ENCODE results near the gene PMM1. TPM values are rescaled to one million over a fixed set of nuclear protein-coding genes. Genes with fewer than 3 reads are reported as not detected.

PMM1 gene
- total RNA-seq, 4 donors from 2014 or later, result 44.0 to 60.4 (median 50.1) TPM

DNA sequence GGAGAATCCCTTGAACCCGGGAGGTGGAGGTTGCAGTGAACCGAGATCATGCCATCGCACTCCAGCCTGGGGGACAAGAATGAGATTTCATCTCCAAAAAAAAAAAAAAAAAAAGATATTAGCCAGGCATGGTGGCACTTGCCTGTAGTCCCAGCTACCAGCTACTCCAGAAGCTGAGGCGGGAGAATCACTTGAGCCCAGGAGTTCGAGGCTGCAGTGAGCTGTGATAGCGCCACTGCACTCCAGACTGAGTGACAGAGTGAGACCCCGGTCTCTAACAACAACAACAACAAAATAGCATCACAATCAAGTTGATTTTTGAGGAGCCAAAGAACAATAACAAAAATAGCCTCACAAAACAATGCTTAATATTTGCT lies 2.3 kb downstream of the PMM1 start:
- WGBS, 2 donors, result 93 to 98% methylated on average over 7 of the region's 7 CpGs
- DNase-seq (ENCODE audit: low spot score in 2 of 2), result no peak
- TF ChIP-seq POLR2A (IDR thresholded peaks at IDR 0.05), result no peak
- TF ChIP-seq, protein P1, sequence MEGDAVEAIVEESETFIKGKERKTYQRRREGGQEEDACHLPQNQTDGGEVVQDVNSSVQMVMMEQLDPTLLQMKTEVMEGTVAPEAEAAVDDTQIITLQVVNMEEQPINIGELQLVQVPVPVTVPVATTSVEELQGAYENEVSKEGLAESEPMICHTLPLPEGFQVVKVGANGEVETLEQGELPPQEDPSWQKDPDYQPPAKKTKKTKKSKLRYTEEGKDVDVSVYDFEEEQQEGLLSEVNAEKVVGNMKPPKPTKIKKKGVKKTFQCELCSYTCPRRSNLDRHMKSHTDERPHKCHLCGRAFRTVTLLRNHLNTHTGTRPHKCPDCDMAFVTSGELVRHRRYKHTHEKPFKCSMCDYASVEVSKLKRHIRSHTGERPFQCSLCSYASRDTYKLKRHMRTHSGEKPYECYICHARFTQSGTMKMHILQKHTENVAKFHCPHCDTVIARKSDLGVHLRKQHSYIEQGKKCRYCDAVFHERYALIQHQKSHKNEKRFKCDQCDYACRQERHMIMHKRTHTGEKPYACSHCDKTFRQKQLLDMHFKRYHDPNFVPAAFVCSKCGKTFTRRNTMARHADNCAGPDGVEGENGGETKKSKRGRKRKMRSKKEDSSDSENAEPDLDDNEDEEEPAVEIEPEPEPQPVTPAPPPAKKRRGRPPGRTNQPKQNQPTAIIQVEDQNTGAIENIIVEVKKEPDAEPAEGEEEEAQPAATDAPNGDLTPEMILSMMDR (IDR thresholded peaks at IDR 0.05), result no peak
- H3K4me3 ChIP-seq (ENCODE audit: low read depth, poor library complexity, severe bottlenecking), result no peak overlapping the region
- intact Hi-C loops (cut with DNase I; ENCODE audit: low total_unique reads), result no loop called here

DNA sequence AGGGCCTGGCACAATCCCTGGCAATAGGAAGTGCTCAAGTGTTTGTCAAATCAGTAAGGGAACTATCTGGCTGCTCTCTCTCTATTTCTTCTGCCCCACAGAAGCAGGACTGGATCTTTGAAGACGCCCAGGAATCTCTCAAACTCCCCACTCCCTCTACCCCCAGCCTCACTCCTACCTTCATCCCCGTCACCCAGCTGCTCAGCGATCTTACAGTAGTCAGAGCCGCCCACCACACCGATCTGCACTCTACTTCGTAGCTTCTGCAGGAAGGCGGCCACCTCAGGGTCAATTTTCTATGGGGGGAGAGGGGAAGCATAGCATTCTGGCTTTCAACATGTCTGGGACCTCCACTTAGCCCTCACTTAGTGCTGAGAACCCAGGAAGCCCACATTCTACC lies 3.7 kb downstream of the PMM1 start:
- no peak overlapping the region for H3K4me3 ChIP-seq (ENCODE audit: low read depth, poor library complexity, severe bottlenecking)
- intact Hi-C loops (cut with DNase I; ENCODE audit: low total_unique reads), result no loop called here
- no peak for DNase-seq (ENCODE audit: low spot score in 2 of 2)
- TF ChIP-seq, protein P1 (IDR thresholded peaks at IDR 0.05), result no peak
- TF ChIP-seq POLR2A (IDR thresholded peaks at IDR 0.05), result no peak
- 97 to 98% methylated on average over 7 of the region's 7 CpGs for WGBS, 2 donors

DNA sequence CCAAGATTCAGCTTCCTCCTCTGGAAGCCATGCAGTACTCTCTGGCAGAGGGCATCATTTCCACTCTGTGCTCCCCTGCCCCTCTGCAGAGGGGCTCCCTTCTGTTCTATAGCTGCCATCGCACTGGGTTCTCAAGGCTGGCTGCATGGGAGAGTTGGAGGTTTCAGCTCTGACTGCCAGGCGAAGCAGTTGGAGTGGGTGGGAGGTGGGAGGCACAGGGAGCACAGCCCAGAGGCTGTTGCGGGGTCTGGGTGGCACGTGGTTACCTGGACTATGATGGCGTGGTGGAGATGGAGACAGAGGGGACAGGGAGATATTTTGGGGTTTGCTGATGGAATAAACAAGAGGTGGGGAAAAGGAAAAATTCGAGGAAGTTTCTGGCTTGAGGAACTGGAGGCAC lies 4.8 kb downstream of the PMM1 start:
- intact Hi-C loops (cut with DNase I; ENCODE audit: low total_unique reads), result no loop called here

DNA sequence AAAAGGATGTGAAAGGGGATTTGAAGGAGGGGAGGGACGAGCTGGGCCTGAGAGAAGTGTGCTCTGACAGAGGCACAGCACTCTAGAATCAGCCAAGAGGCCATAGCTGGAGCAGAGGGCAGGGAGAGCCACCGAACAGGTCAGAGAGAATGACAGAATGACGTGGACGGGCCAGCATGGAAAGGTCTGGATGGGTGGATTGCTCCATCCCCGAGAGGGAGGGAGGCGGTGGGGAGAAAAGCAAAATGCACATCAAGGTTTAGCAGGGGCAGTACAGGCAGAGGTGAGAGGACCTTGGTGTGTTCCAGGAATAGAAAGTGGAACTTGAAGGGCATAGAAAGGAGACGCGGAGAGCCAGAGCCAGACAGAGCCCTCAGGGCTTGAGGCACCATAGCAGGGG lies 6.9 kb downstream of the PMM1 start:
- no peak overlapping the region for H3K4me3 ChIP-seq (ENCODE audit: low read depth, poor library complexity, severe bottlenecking)
- intact Hi-C loops (cut with DNase I; ENCODE audit: low total_unique reads), result no loop called here
- DNase-seq (ENCODE audit: low spot score in 2 of 2), result no peak
- WGBS, 2 donors, result 78 to 86% methylated on average over 8 of the region's 8 CpGs
- TF ChIP-seq POLR2A (IDR thresholded peaks at IDR 0.05), result no peak
- TF ChIP-seq, protein P1 (IDR thresholded peaks at IDR 0.05), result no peak

More for the DNA sequence above, 4.8 kb downstream of the PMM1 start:
- no peak for TF ChIP-seq POLR2A (IDR thresholded peaks at IDR 0.05)
- TF ChIP-seq, protein P1 (IDR thresholded peaks at IDR 0.05), result no peak
- H3K4me3 ChIP-seq (ENCODE audit: low read depth, poor library complexity, severe bottlenecking), result no peak overlapping the region
- no peak for DNase-seq (ENCODE audit: low spot score in 2 of 2)
- 94 to 96% methylated on average over 6 of the region's 6 CpGs for WGBS, 2 donors

DNA sequence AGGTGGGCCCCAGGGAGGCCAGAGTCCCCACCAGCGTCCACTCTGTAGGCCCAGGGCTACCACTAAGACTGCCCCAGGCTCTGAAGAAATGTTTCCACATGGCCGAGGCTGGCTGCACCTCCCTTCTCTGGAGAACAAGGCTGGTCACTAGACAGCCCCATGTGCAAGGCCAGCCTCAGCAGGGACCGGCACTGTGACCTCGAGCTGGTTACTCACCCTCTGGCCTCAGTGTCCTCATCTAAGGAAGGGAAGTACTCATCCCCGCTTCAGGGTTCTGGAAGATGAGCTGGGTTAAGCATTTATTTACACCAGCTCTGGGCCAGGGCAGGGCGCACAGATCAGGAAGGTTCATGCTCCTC lies 9.7 kb downstream of the PMM1 start:
- no peak overlapping the region for H3K4me3 ChIP-seq (ENCODE audit: low read depth, poor library complexity, severe bottlenecking)
- 85 to 93% methylated on average over 5 to 6 of the region's 6 CpGs for WGBS, 2 donors
- no peak for DNase-seq (ENCODE audit: low spot score in 2 of 2)
- intact Hi-C loops (cut with DNase I; ENCODE audit: low total_unique reads), result no loop called here
- TF ChIP-seq POLR2A (IDR thresholded peaks at IDR 0.05), result no peak
- TF ChIP-seq, protein P1 (IDR thresholded peaks at IDR 0.05), result no peak

DNA sequence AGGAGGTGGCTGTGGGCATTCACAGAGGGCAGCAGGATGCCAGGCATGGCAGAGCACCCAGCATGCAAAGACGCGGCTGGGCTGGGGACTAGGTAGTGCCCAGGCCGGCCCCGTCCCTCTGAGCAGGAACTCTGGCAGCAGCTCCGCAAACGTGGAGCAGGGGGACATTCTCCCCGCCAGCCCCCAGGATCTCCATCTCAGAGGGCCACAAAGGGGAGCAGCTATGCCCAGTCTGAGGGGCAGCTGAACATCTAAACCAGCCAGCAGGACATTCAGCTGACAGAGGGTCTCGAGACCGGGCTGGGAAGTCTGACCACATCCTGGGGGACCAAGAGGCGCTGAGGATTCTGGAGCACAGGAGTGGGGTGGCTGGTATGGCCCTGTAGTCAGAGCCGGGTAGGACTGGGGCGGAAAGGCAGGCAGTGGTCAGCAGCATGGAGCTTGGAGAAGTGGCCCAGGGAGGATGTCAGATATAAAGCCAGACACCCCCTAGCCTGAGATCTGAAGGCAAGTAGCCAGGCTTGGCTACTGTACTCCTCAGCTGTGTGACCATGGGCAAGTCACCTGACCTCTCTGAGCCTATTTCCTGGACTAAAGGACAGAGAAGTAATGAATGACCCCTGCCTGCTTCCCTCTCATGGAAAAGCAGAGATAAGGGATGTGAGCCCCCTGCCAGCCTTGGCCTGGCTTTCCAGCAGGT lies 10.2 kb downstream of the PMM1 start:
- 97 to 99% methylated on average over 5 to 12 of the region's 12 CpGs for WGBS, 2 donors
- intact Hi-C loops (cut with DNase I; ENCODE audit: low total_unique reads), result no loop called here
- TF ChIP-seq POLR2A (IDR thresholded peaks at IDR 0.05), result no peak
- TF ChIP-seq, protein P1 (IDR thresholded peaks at IDR 0.05), result no peak
- no peak for DNase-seq (ENCODE audit: low spot score in 2 of 2)
- no peak overlapping the region for H3K4me3 ChIP-seq (ENCODE audit: low read depth, poor library complexity, severe bottlenecking)
